Measurements from ENCODE around the gene ZNF613. TPM values are rescaled to one million over a fixed set of nuclear protein-coding genes. Genes with fewer than 3 reads are reported as not detected.

Gene ZNF613
- total RNA-seq = 7.7 and 7.8 TPM in 2 replicates

- intact Hi-C loops (cut with micrococcal nuclease) = loop anchor here (1.0 to 10.0 kb wide), 9 partner anchors 22 to 308 kb away; partner anchors contain the start of genes ZNF350, ZNF432, ZNF577 and ZNF614
- DNase-seq = peak; percentile 71
- ATAC-seq (ENCODE audit: low read depth) = peak; percentile 94
- no peak for TF ChIP-seq CTCF (IDR thresholded peaks at IDR 0.05)
- ChIA-PET POLR2A (interaction anchor here (0.8 to 1.6 kb wide), 2 partner anchors 101 to 122 kb away, joined by 3 to 7 read pairs; partner anchors contain the start of genes ZNF432 and ZNF614), CTCF (interaction anchor here (1.5 kb wide), 1 partner anchor 36 kb away, joined by 4 read pairs; no protein-coding TSS in a partner anchor)
- peaks cover 64% of the 10 kb centered on the region for H3K36me3 Mint-ChIP-seq (ENCODE audit: low read depth)
- peak within 1 kb of the TSS; percentile 100 for H3K4me3 Mint-ChIP-seq
- peaks cover 24% of the 10 kb centered on the region for H3K4me1 Mint-ChIP-seq
- peak within 1 kb of the TSS; percentile 93 for H3K27ac Mint-ChIP-seq
- no peaks in the 10 kb centered on the region for H3K27me3 Mint-ChIP-seq
- peaks cover 35% of the 10 kb centered on the region for H3K9me3 Mint-ChIP-seq
Observed at GRCh38 chr19:51926784-51927741, at the start of gene ZNF613. ZNF613 (plus strand) TSS chr19:51927472; CDS start chr19:51936221, 8,749 bp downstream.

- Mint-ChIP-seq H3K9me3 (peaks cover 40% of the 10 kb centered on the region), H3K36me3 (ENCODE audit: low read depth) (peaks cover 80% of the 10 kb centered on the region), H3K27me3 (no peaks in the 10 kb centered on the region), H3K4me1 (peaks cover 5% of the 10 kb centered on the region), H3K27ac (no peak overlapping the region), H3K4me3 (no peak overlapping the region)
- ATAC-seq (ENCODE audit: low read depth) = no peak
- ChIA-PET CTCF (interaction anchor here (0.6 to 0.7 kb wide), 2 partner anchors 291 to 1542 kb away, joined by 3 read pairs; no protein-coding TSS in a partner anchor), POLR2A (no interaction called here)
- intact Hi-C loops (cut with micrococcal nuclease) = no loop called here
- TF ChIP-seq CTCF (IDR thresholded peaks at IDR 0.05) = no peak
- DNase-seq = no peak
Observed at GRCh38 chr19:51882518-51882917, 44.8 kb upstream of the ZNF613 start.

GRCh38 chr19:51884713-51885112, 42.6 kb upstream of the ZNF613 start:
- Mint-ChIP-seq H3K27me3 (no peaks in the 10 kb centered on the region), H3K4me3 (no peak overlapping the region), H3K27ac (no peak overlapping the region), H3K9me3 (peaks cover 43% of the 10 kb centered on the region), H3K36me3 (ENCODE audit: low read depth) (peaks cover 80% of the 10 kb centered on the region), H3K4me1 (peaks cover 5% of the 10 kb centered on the region)
- no peak for TF ChIP-seq CTCF (IDR thresholded peaks at IDR 0.05)
- POLR2A ChIA-PET = no interaction called here
- CTCF ChIA-PET = no interaction called here
- ATAC-seq (ENCODE audit: low read depth) = no peak
- intact Hi-C loops (cut with micrococcal nuclease) = no loop called here
- no peak for DNase-seq

DNA sequence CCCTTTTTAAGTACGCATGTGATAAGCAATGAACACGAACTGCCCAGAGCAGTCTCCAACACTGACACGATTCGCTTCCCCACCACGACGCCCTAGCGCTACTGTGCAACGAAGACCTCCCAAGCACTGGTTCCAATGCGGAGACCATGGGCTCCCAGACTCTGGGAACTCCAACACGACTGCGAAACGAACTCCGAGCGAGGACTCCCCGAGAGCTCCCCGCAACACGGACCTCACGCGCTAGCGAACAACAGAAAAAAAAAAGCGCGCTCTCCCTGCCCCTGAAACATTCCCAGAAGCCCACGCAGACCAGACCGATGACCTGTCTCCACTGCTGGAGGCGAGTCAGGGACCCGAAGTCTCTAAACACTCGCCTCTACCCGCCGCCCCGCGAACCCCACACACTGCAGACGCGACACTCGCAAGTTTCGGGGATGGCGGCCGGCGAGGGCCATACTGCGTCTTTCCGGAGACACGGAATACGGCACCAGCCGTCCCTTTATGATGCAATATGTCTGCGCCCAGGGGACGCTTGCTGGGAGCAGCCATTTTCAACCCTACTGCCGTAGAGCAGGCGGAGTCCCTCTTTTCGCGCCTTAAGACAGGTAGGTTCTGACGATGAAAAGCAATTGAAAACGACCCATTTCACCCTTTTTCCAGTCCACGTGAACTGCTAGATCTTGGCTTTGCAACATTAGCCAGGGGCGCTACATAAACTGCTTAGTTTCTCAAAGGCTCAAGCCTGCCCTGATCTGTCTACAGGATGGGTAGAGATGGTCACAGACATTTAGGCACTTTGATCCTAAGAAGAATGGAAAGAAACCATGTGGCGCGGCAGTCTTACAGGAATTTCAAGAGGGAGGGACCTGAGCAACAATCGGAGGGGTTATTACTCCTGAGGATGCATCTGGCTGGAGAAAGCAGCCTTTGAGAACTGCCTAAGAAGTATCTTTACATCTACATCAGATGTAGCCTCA, 39.5 kb upstream of the ZNF613 start, which contains the start of gene ZNF577:
ZNF577 (minus strand) TSS at position 430 of the 977 bp plus-strand sequence. CDS start 7,569 bp downstream, outside the sequence.
- Mint-ChIP-seq H3K4me1 (peaks cover 5% of the 10 kb centered on the region), H3K27me3 (no peaks in the 10 kb centered on the region), H3K36me3 (ENCODE audit: low read depth) (peaks cover 85% of the 10 kb centered on the region), H3K4me3 (peak within 1 kb of the TSS; percentile 94), H3K9me3 (peaks cover 42% of the 10 kb centered on the region), H3K27ac (peak within 1 kb of the TSS; percentile 89)
- no peak for TF ChIP-seq CTCF (IDR thresholded peaks at IDR 0.05)
- ATAC-seq (ENCODE audit: low read depth) = peak; percentile 93
- DNase-seq = peak; percentile 44
- ChIA-PET CTCF (no interaction called here), POLR2A (interaction anchor here (0.6 kb wide), 1 partner anchor 1460 kb away, joined by 7 read pairs; no protein-coding TSS in a partner anchor)
- intact Hi-C loops (cut with micrococcal nuclease) = loop anchor here (1.0 to 2.0 kb wide), 3 partner anchors 17 to 98 kb away; partner anchors contain the start of genes ZNF350, ZNF613 and ZNF649

Data from activated B cell treated with CpG ODN at 0.5 μM for 24 hours (primary cell).